Measurements from ENCODE around the gene SPPL3. TPM values are rescaled to one million over a fixed set of nuclear protein-coding genes. Genes with fewer than 3 reads are reported as not detected.

Gene SPPL3
- polyA plus RNA-seq, 1 of the 3 experiments (the other 2 are of a cell fraction), result 18.8 TPM

- H3K4me2 ChIP-seq, result no peak overlapping the region
- H3K9ac ChIP-seq, result no peak overlapping the region
- DNase-seq, result no peak
- H2AFZ ChIP-seq (ENCODE audit: low read depth), result no peak overlapping the region
- H3K79me2 ChIP-seq (ENCODE audit: insufficient read depth), result peaks cover 95% of the 10 kb centered on the region
- TF ChIP-seq TEAD4 (IDR thresholded peaks at IDR 0.05; ENCODE audit: borderline replicate concordance, insufficient read depth) (no peak), MEF2A (IDR thresholded peaks at IDR 0.05; ENCODE audit: borderline replicate concordance, low read depth) (no peak), NFIC (IDR thresholded peaks at IDR 0.05; ENCODE audit: borderline replicate concordance) (no peak), RAD21 (IDR thresholded peaks at IDR 0.05; ENCODE audit: low read length) (no peak), RCOR1 (IDR thresholded peaks at IDR 0.05; ENCODE audit: low read length) (no peak), MXI1 (IDR thresholded peaks at IDR 0.05; ENCODE audit: low read depth, low read length) (no peak), RFX5 (IDR thresholded peaks at IDR 0.05; ENCODE audit: low read length) (no peak), TCF12 (IDR thresholded peaks at IDR 0.05) (no peak), RXRA (IDR thresholded peaks at IDR 0.05; ENCODE audit: borderline replicate concordance, low read depth) (no peak), GATA2 (CRISPR knock-in tag; IDR thresholded peaks at IDR 0.05) (no peak), TAF1 (IDR thresholded peaks at IDR 0.05; ENCODE audit: borderline replicate concordance, low read depth, low read length) (no peak), JUND (IDR thresholded peaks at IDR 0.05) (no peak), SIN3A (IDR thresholded peaks at IDR 0.05; ENCODE audit: borderline replicate concordance, low read depth, low read length) (no peak), CHD2 (IDR thresholded peaks at IDR 0.05; ENCODE audit: low read length, partially characterized antibody) (no peak), EZH2phosphoT487 (IDR thresholded peaks at IDR 0.05; ENCODE audit: borderline replicate concordance, low read depth) (no peak), YY1 (IDR thresholded peaks at IDR 0.05; ENCODE audit: low read depth) (no peak), SMC3 (IDR thresholded peaks at IDR 0.05; ENCODE audit: low read depth, low read length) (no peak)
- TF ChIP-seq, protein P1, sequence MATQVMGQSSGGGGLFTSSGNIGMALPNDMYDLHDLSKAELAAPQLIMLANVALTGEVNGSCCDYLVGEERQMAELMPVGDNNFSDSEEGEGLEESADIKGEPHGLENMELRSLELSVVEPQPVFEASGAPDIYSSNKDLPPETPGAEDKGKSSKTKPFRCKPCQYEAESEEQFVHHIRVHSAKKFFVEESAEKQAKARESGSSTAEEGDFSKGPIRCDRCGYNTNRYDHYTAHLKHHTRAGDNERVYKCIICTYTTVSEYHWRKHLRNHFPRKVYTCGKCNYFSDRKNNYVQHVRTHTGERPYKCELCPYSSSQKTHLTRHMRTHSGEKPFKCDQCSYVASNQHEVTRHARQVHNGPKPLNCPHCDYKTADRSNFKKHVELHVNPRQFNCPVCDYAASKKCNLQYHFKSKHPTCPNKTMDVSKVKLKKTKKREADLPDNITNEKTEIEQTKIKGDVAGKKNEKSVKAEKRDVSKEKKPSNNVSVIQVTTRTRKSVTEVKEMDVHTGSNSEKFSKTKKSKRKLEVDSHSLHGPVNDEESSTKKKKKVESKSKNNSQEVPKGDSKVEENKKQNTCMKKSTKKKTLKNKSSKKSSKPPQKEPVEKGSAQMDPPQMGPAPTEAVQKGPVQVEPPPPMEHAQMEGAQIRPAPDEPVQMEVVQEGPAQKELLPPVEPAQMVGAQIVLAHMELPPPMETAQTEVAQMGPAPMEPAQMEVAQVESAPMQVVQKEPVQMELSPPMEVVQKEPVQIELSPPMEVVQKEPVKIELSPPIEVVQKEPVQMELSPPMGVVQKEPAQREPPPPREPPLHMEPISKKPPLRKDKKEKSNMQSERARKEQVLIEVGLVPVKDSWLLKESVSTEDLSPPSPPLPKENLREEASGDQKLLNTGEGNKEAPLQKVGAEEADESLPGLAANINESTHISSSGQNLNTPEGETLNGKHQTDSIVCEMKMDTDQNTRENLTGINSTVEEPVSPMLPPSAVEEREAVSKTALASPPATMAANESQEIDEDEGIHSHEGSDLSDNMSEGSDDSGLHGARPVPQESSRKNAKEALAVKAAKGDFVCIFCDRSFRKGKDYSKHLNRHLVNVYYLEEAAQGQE (IDR thresholded peaks at IDR 0.05; ENCODE audit: low read depth, low read length), result no peak
- TF ChIP-seq, protein P2, sequence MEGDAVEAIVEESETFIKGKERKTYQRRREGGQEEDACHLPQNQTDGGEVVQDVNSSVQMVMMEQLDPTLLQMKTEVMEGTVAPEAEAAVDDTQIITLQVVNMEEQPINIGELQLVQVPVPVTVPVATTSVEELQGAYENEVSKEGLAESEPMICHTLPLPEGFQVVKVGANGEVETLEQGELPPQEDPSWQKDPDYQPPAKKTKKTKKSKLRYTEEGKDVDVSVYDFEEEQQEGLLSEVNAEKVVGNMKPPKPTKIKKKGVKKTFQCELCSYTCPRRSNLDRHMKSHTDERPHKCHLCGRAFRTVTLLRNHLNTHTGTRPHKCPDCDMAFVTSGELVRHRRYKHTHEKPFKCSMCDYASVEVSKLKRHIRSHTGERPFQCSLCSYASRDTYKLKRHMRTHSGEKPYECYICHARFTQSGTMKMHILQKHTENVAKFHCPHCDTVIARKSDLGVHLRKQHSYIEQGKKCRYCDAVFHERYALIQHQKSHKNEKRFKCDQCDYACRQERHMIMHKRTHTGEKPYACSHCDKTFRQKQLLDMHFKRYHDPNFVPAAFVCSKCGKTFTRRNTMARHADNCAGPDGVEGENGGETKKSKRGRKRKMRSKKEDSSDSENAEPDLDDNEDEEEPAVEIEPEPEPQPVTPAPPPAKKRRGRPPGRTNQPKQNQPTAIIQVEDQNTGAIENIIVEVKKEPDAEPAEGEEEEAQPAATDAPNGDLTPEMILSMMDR (IDR thresholded peaks at IDR 0.05), result no peak
- TF ChIP-seq, protein P3, sequence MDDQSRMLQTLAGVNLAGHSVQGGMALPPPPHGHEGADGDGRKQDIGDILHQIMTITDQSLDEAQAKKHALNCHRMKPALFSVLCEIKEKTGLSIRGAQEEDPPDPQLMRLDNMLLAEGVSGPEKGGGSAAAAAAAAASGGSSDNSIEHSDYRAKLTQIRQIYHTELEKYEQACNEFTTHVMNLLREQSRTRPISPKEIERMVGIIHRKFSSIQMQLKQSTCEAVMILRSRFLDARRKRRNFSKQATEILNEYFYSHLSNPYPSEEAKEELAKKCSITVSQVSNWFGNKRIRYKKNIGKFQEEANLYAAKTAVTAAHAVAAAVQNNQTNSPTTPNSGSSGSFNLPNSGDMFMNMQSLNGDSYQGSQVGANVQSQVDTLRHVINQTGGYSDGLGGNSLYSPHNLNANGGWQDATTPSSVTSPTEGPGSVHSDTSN (IDR thresholded peaks at IDR 0.05), result no peak
- no peaks in the 10 kb centered on the region for H3K9me2 ChIP-seq
- peaks cover 4% of the 10 kb centered on the region for H3F3A ChIP-seq (replicated peaks; ENCODE audit: insufficient read depth)
- ChIA-PET POLR2A (no interaction called here), CTCF (no interaction called here)
- H3K27me3 ChIP-seq (ENCODE audit: insufficient read depth), result no peaks in the 10 kb centered on the region
- H3K9me3 ChIP-seq, result no peaks in the 10 kb centered on the region
- no peak overlapping the region for H3K27ac ChIP-seq (ENCODE audit: low read depth in 2 of 2, low read length in 1 of 2)
- no peaks in the 10 kb centered on the region for H3K4me1 ChIP-seq (ENCODE audit: control insufficient read depth in 1 of 2, insufficient read depth in 2 of 2, low read depth in 1 of 2, low read length in 1 of 2)
- WGBS (ENCODE audit: low lambda C conversion rate), result 87% methylated on average over 7 of the region's 7 CpGs
- no peak overlapping the region for H3K4me3 ChIP-seq (ENCODE audit: low read depth in 2 of 2, low read length in 1 of 2)
- peaks cover 54% of the 10 kb centered on the region for H4K20me1 ChIP-seq (ENCODE audit: insufficient read depth)
- peaks cover 3 to 11% of the 10 kb centered on the region in 2 experiments for H3K36me3 ChIP-seq (replicated peaks in 1 of 2; ENCODE audit: control insufficient read depth in 1 of 2, insufficient read depth in 2 of 2, low read length in 1 of 2)
These were observed 8.6 kb downstream of the SPPL3 start for GRCh38 chr12:120895532-120895931.
